ENCODE measurements around the gene EI24.
A peak's percentile ranks its signal among the peaks of the same experiment; 100 is the strongest.

The EI24 gene

DNA sequence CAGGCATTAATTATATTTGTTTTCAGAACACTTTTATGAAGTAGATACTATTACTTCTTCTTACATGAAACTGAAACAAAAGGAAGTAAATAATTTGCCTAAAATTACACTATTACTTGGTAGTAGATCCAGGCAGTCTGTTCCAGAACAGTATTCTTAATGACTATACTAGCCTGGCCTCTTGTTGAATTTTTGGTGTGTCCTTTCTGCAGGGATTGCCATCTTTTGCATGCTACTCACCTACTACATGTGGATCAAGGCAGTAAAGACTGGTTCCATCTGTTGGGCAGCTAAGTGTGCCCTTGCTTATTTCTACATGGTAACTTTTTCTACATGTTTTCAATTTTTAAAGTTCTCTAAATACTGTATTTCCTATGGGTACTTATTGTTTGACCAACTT, 36.1 kb downstream of the EI24 start:
- no peak overlapping the region for H4K5ac ChIP-seq (ENCODE audit: low read length)
- no peaks in the 10 kb centered on the region for H3K79me1 ChIP-seq (ENCODE audit: low read length)
- H3K4me1 ChIP-seq (ENCODE audit: control insufficient read depth, low read depth, low read length), result no peaks in the 10 kb centered on the region
- no peak overlapping the region for H3K4me3 ChIP-seq (ENCODE audit: low read length)
- no peak overlapping the region for H3K27ac ChIP-seq (ENCODE audit: low read depth, low read length)
- no peak for DNase-seq
- no peak overlapping the region for H3K4ac ChIP-seq (ENCODE audit: low read depth, low read length)
- no peak overlapping the region for H2BK5ac ChIP-seq (ENCODE audit: low read length)
- H3K56ac ChIP-seq (ENCODE audit: low read length), result no peak overlapping the region
- peaks cover 15% of the 10 kb centered on the region for H3K36me3 ChIP-seq (ENCODE audit: control insufficient read depth, insufficient read depth, low read length)
- no peak overlapping the region for H3K9ac ChIP-seq (ENCODE audit: low read length)
- H2AK5ac ChIP-seq (ENCODE audit: low read length), result no peak overlapping the region
- H2BK120ac ChIP-seq (ENCODE audit: low read depth, low read length), result no peak overlapping the region
- H3K27me3 ChIP-seq (ENCODE audit: insufficient read depth, low read length, poor library complexity), result no peaks in the 10 kb centered on the region
- H3K79me2 ChIP-seq (ENCODE audit: control insufficient read depth, insufficient read depth, low read length), result no peaks in the 10 kb centered on the region
- H2BK15ac ChIP-seq (replicated peaks; ENCODE audit: low read depth), result no peak overlapping the region
- H3K18ac ChIP-seq (ENCODE audit: low read length), result no peak overlapping the region
- no peak overlapping the region for H4K8ac ChIP-seq (ENCODE audit: low read depth, low read length)
- H3K23ac ChIP-seq (ENCODE audit: low read length), result no peak overlapping the region
- no peak overlapping the region for H3K4me2 ChIP-seq (ENCODE audit: low read length)

DNA sequence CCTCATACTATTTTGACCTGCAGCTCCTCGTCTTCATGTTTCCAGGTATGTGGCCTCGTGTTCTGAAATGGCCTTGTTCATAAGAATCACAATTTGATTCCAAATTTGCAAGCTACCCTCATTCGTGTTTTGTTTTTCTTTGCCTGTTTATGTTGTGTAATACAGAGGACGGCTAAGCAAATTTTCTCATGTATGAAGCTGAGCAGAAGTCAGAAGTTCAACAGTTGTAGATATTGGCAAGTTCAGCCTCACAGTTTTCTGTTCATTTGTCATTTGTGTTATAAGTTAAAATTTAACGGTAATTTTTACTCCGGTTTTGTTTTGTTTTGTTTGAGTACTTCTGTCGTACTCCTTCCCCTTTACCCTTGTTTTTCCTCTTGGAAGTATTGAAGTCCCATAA, 40.3 kb downstream of the EI24 start:
- DNase-seq, result no peak
- Histone ChIP-seq H4K8ac (ENCODE audit: low read depth, low read length) (no peak overlapping the region), H3K56ac (ENCODE audit: low read length) (no peak overlapping the region), H4K5ac (ENCODE audit: low read length) (no peak overlapping the region), H3K27me3 (ENCODE audit: insufficient read depth, low read length, poor library complexity) (no peaks in the 10 kb centered on the region), H3K79me2 (ENCODE audit: control insufficient read depth, insufficient read depth, low read length) (no peaks in the 10 kb centered on the region), H3K9ac (ENCODE audit: low read length) (no peak overlapping the region), H2BK15ac (replicated peaks; ENCODE audit: low read depth) (no peak overlapping the region), H3K79me1 (ENCODE audit: low read length) (peaks cover 1% of the 10 kb centered on the region), H2AK5ac (ENCODE audit: low read length) (no peak overlapping the region), H3K18ac (ENCODE audit: low read length) (no peak overlapping the region), H3K4ac (ENCODE audit: low read depth, low read length) (no peak overlapping the region), H2BK120ac (ENCODE audit: low read depth, low read length) (no peak overlapping the region), H3K27ac (ENCODE audit: low read depth, low read length) (no peak overlapping the region), H3K4me2 (ENCODE audit: low read length) (no peak overlapping the region), H3K23ac (ENCODE audit: low read length) (no peak overlapping the region), H2BK5ac (ENCODE audit: low read length) (no peak overlapping the region), H3K4me3 (ENCODE audit: low read length) (no peak overlapping the region), H3K4me1 (ENCODE audit: control insufficient read depth, low read depth, low read length) (no peaks in the 10 kb centered on the region), H3K36me3 (ENCODE audit: control insufficient read depth, insufficient read depth, low read length) (peaks cover 17% of the 10 kb centered on the region)
- WGBS (ENCODE audit: extremely low coverage, insufficient coverage, low lambda C conversion rate), result no CpG with 5 or more reads among the region's 7 CpGs

DNA sequence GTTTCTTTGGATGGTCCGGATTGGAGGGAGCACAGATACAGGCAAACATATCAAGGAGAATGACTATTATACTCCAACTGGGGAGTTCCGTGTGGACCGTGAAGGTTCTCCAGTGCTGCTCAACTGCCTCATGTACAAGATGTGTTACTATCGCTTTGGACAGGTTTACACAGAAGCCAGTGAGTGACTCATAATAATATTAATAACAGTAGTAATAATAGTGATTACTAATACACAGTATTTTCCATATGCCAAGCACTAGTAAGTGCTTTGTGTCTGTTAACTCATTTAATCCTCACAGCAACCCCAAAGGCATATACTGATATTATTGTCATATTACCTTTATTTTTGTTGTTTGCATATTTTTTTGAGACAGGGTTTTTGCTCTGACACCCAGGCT, 49.1 kb downstream of the EI24 start:
- peaks cover 11% of the 10 kb centered on the region for H3K36me3 ChIP-seq (ENCODE audit: control insufficient read depth, insufficient read depth, low read length)
- WGBS (ENCODE audit: extremely low coverage, insufficient coverage, low lambda C conversion rate), result no CpG with 5 or more reads among the region's 4 CpGs

GRCh38 chr11:125621995-125622394, 52.7 kb downstream of the EI24 start:
- WGBS (ENCODE audit: extremely low coverage, insufficient coverage, low lambda C conversion rate), result no CpG with 5 or more reads among the region's 2 CpGs
- H3K4me1 ChIP-seq (ENCODE audit: control insufficient read depth, low read depth, low read length), result no peaks in the 10 kb centered on the region
- DNase-seq, result no peak
- no peak overlapping the region for H3K56ac ChIP-seq (ENCODE audit: low read length)
- H3K36me3 ChIP-seq (ENCODE audit: control insufficient read depth, insufficient read depth, low read length), result peaks cover 7% of the 10 kb centered on the region
- H4K8ac ChIP-seq (ENCODE audit: low read depth, low read length), result no peak overlapping the region
- no peak overlapping the region for H2BK120ac ChIP-seq (ENCODE audit: low read depth, low read length)
- H3K79me2 ChIP-seq (ENCODE audit: control insufficient read depth, insufficient read depth, low read length), result peaks cover 2% of the 10 kb centered on the region
- H3K23ac ChIP-seq (ENCODE audit: low read length), result no peak overlapping the region
- H3K27ac ChIP-seq (ENCODE audit: low read depth, low read length), result no peak overlapping the region
- H3K79me1 ChIP-seq (ENCODE audit: low read length), result no peaks in the 10 kb centered on the region
- H3K27me3 ChIP-seq (ENCODE audit: insufficient read depth, low read length, poor library complexity), result no peaks in the 10 kb centered on the region
- H2BK15ac ChIP-seq (replicated peaks; ENCODE audit: low read depth), result no peak overlapping the region
- no peak overlapping the region for H2AK5ac ChIP-seq (ENCODE audit: low read length)
- H3K4ac ChIP-seq (ENCODE audit: low read depth, low read length), result no peak overlapping the region
- no peak overlapping the region for H3K9ac ChIP-seq (ENCODE audit: low read length)
- no peak overlapping the region for H3K4me3 ChIP-seq (ENCODE audit: low read length)
- no peak overlapping the region for H2BK5ac ChIP-seq (ENCODE audit: low read length)
- no peak overlapping the region for H3K18ac ChIP-seq (ENCODE audit: low read length)
- no peak overlapping the region for H4K5ac ChIP-seq (ENCODE audit: low read length)
- H3K4me2 ChIP-seq (ENCODE audit: low read length), result no peak overlapping the region

More for the DNA sequence above, 49.1 kb downstream of the EI24 start:
- H4K8ac ChIP-seq (ENCODE audit: low read depth, low read length), result no peak overlapping the region
- no peak overlapping the region for H2BK120ac ChIP-seq (ENCODE audit: low read depth, low read length)
- H3K79me2 ChIP-seq (ENCODE audit: control insufficient read depth, insufficient read depth, low read length), result no peaks in the 10 kb centered on the region
- no peak overlapping the region for H3K4me2 ChIP-seq (ENCODE audit: low read length)
- DNase-seq, result no peak
- H2AK5ac ChIP-seq (ENCODE audit: low read length), result no peak overlapping the region
- no peak overlapping the region for H3K56ac ChIP-seq (ENCODE audit: low read length)
- H3K18ac ChIP-seq (ENCODE audit: low read length), result no peak overlapping the region
- H4K5ac ChIP-seq (ENCODE audit: low read length), result no peak overlapping the region
- H2BK5ac ChIP-seq (ENCODE audit: low read length), result no peak overlapping the region
- no peaks in the 10 kb centered on the region for H3K79me1 ChIP-seq (ENCODE audit: low read length)
- H3K9ac ChIP-seq (ENCODE audit: low read length), result no peak overlapping the region
- H3K4ac ChIP-seq (ENCODE audit: low read depth, low read length), result no peak overlapping the region
- no peak overlapping the region for H3K27ac ChIP-seq (ENCODE audit: low read depth, low read length)
- no peaks in the 10 kb centered on the region for H3K4me1 ChIP-seq (ENCODE audit: control insufficient read depth, low read depth, low read length)
- H3K27me3 ChIP-seq (ENCODE audit: insufficient read depth, low read length, poor library complexity), result no peaks in the 10 kb centered on the region
- H3K4me3 ChIP-seq (ENCODE audit: low read length), result no peak overlapping the region
- no peak overlapping the region for H2BK15ac ChIP-seq (replicated peaks; ENCODE audit: low read depth)
- no peak overlapping the region for H3K23ac ChIP-seq (ENCODE audit: low read length)

GRCh38 chr11:125623064-125623463, 53.8 kb downstream of the EI24 start:
- peaks cover 7% of the 10 kb centered on the region for H3K36me3 ChIP-seq (ENCODE audit: control insufficient read depth, insufficient read depth, low read length)
- peaks cover 6% of the 10 kb centered on the region for H3K79me2 ChIP-seq (ENCODE audit: control insufficient read depth, insufficient read depth, low read length)
- H4K8ac ChIP-seq (ENCODE audit: low read depth, low read length), result no peak overlapping the region
- no peaks in the 10 kb centered on the region for H3K27me3 ChIP-seq (ENCODE audit: insufficient read depth, low read length, poor library complexity)
- no CpG with 5 or more reads among the region's 1 CpG for WGBS (ENCODE audit: extremely low coverage, insufficient coverage, low lambda C conversion rate)
- no peak overlapping the region for H3K4ac ChIP-seq (ENCODE audit: low read depth, low read length)
- H3K56ac ChIP-seq (ENCODE audit: low read length), result no peak overlapping the region
- no peak overlapping the region for H2AK5ac ChIP-seq (ENCODE audit: low read length)
- no peak for DNase-seq
- no peak overlapping the region for H3K4me2 ChIP-seq (ENCODE audit: low read length)
- H3K27ac ChIP-seq (ENCODE audit: low read depth, low read length), result no peak overlapping the region
- no peaks in the 10 kb centered on the region for H3K79me1 ChIP-seq (ENCODE audit: low read length)
- no peak overlapping the region for H3K9ac ChIP-seq (ENCODE audit: low read length)
- H3K4me1 ChIP-seq (ENCODE audit: control insufficient read depth, low read depth, low read length), result no peaks in the 10 kb centered on the region
- no peak overlapping the region for H4K5ac ChIP-seq (ENCODE audit: low read length)
- H2BK15ac ChIP-seq (replicated peaks; ENCODE audit: low read depth), result no peak overlapping the region
- no peak overlapping the region for H2BK120ac ChIP-seq (ENCODE audit: low read depth, low read length)
- H3K18ac ChIP-seq (ENCODE audit: low read length), result no peak overlapping the region
- no peak overlapping the region for H3K23ac ChIP-seq (ENCODE audit: low read length)
- H3K4me3 ChIP-seq (ENCODE audit: low read length), result no peak overlapping the region
- no peak overlapping the region for H2BK5ac ChIP-seq (ENCODE audit: low read length)

- H2BK15ac ChIP-seq (replicated peaks; ENCODE audit: low read depth), result no peak within 1 kb of the TSS
- H3K79me1 ChIP-seq (ENCODE audit: low read length), result peaks cover 3% of the 10 kb centered on the region
- peak within 1 kb of the TSS; percentile 73 for H2BK5ac ChIP-seq (ENCODE audit: low read length)
- no peaks in the 10 kb centered on the region for H3K27me3 ChIP-seq (ENCODE audit: insufficient read depth, low read length, poor library complexity)
- H3K4me1 ChIP-seq (ENCODE audit: control insufficient read depth, low read depth, low read length), result no peaks in the 10 kb centered on the region
- no peak within 1 kb of the TSS for H2AK5ac ChIP-seq (ENCODE audit: low read length)
- H4K5ac ChIP-seq (ENCODE audit: low read length), result no peak within 1 kb of the TSS
- no CpG with 5 or more reads among the region's 9 CpGs for WGBS (ENCODE audit: extremely low coverage, insufficient coverage, low lambda C conversion rate)
- peaks cover 10% of the 10 kb centered on the region for H3K79me2 ChIP-seq (ENCODE audit: control insufficient read depth, insufficient read depth, low read length)
- no peak within 1 kb of the TSS for H3K23ac ChIP-seq (ENCODE audit: low read length)
- peak within 1 kb of the TSS; percentile 98 for H3K27ac ChIP-seq (ENCODE audit: low read depth, low read length)
- peak; percentile 10 for DNase-seq
- H3K4ac ChIP-seq (ENCODE audit: low read depth, low read length), result peak within 1 kb of the TSS; percentile 22
- H4K8ac ChIP-seq (ENCODE audit: low read depth, low read length), result no peak within 1 kb of the TSS
- peak within 1 kb of the TSS; percentile 34 for H3K18ac ChIP-seq (ENCODE audit: low read length)
- peaks cover 3% of the 10 kb centered on the region for H3K36me3 ChIP-seq (ENCODE audit: control insufficient read depth, insufficient read depth, low read length)
- peak within 1 kb of the TSS; percentile 79 for H3K4me3 ChIP-seq (ENCODE audit: low read length)
- H3K9ac ChIP-seq (ENCODE audit: low read length), result peak within 1 kb of the TSS; percentile 91
- H3K56ac ChIP-seq (ENCODE audit: low read length), result peak within 1 kb of the TSS; percentile 98
- H3K4me2 ChIP-seq (ENCODE audit: low read length), result peak within 1 kb of the TSS; percentile 79
- peak within 1 kb of the TSS; percentile 23 for H2BK120ac ChIP-seq (ENCODE audit: low read depth, low read length)
Observed at GRCh38 chr11:125624756-125625213, 55.5 kb downstream of the EI24 start, which contains the start of gene CHEK1. Gene CHEK1, plus strand, starts transcription at chr11:125625163. Its CDS starts 1,606 bp downstream, at chr11:125626769.

Data from mesendoderm (in vitro differentiated cells).